GM21367 (cell line): ENCODE data around the gene CASP8.

Experiments used
- ATAC-seq: cut with Tn5 transposase; IDR thresholded peaks from one replicate; pipeline ENCODE4 v1.9.1; 2021; ENCODE audit not compliant: unreplicated experiment

The CASP8 gene

DNA sequence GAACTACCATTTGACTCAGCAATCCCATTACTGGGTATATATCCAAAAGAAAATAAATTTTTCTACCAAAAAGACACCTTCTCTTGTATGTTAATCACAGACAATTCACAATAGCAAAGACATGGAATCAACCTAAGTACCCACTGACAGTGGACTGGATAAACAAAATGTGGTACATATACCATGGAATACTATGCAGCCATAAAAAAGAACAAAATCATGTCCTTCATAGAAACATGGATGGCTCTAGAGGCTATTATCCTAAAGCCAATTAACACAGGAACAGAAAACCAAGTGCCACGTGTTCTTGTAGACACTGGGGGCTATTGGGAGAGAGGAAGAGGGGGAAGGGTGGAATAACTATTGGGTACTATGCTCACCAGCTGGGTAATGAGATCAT is 69.1 kb downstream of the CASP8 start:
- no peak for ATAC-seq
